WERI-Rb-1 (cell line): Measurements from ENCODE around the gene MCOLN1.

ENCODE experiments used
- DNase-seq: peaks from one replicate; pipeline ENCODE4 v3.0.0-alpha.2; 2020
- H3K27ac ChIP-seq: fragments of 250-450 bp; sonication (Bioruptor Pico); 2 replicates; pipeline ENCODE4 v1.5.1; 2020; ENCODE audit warnings: mild to moderate bottlenecking, moderate library complexity
- H3K27me3 ChIP-seq: fragments of 250-450 bp; sonication (Bioruptor Pico); 2 replicates; pipeline ENCODE4 v1.5.1; 2021; ENCODE audit warnings: mild to moderate bottlenecking, low read depth, moderate library complexity; ENCODE audit not compliant: insufficient read depth, severe bottlenecking
- H3K36me3 ChIP-seq: fragments of 250-450 bp; sonication (Bioruptor Pico); 2 replicates; pipeline ENCODE4 v1.5.1; 2020; ENCODE audit warnings: mild to moderate bottlenecking, moderate library complexity
- H3K4me3 ChIP-seq: 2 replicates; pipeline ENCODE4 v1.5.1; 2011; ENCODE audit warnings: low read depth, mild to moderate bottlenecking, control low read depth, low read length
- H3K9me3 ChIP-seq: fragments of 250-450 bp; sonication (Bioruptor Pico); 2 replicates; pipeline ENCODE4 v1.5.1; 2021; ENCODE audit warnings: mild to moderate bottlenecking, moderate library complexity; ENCODE audit not compliant: severe bottlenecking
- CTCF ChIP-seq: IDR thresholded peaks from 2 replicates; pipeline ENCODE4 v1.5.1; 2011; ENCODE audit warnings: low read depth, mild to moderate bottlenecking, control low read depth, inconsistent platforms, low read length

MCOLN1 gene

GRCh38 chr19:7545904-7546303 is 23.5 kb downstream of the MCOLN1 start:
- no peaks in the 10 kb centered on the region for H3K9me3 ChIP-seq
- H3K4me3 ChIP-seq = no peak overlapping the region
- H3K27ac ChIP-seq = no peak overlapping the region
- H3K27me3 ChIP-seq = no peaks in the 10 kb centered on the region
- no peaks in the 10 kb centered on the region for H3K36me3 ChIP-seq
- no peak for TF ChIP-seq CTCF
- DNase-seq = no peak

GRCh38 chr19:7547159-7547558 is 24.7 kb downstream of the MCOLN1 start:
- Histone ChIP-seq H3K4me3 (no peak overlapping the region), H3K36me3 (no peaks in the 10 kb centered on the region), H3K27me3 (no peaks in the 10 kb centered on the region), H3K9me3 (no peaks in the 10 kb centered on the region), H3K27ac (no peak overlapping the region)
- no peak for DNase-seq
- TF ChIP-seq CTCF = no peak

- no peak overlapping the region for H3K27ac ChIP-seq
- no peak for TF ChIP-seq CTCF
- no peaks in the 10 kb centered on the region for H3K27me3 ChIP-seq
- H3K4me3 ChIP-seq = no peak overlapping the region
- H3K9me3 ChIP-seq = no peaks in the 10 kb centered on the region
- no peak for DNase-seq
- H3K36me3 ChIP-seq = no peaks in the 10 kb centered on the region; the same call in 1 of the 2 replicates
These were observed 27.2 kb downstream of the MCOLN1 start for GRCh38 chr19:7549429-7550148.

GRCh38 chr19:7550169-7550770 is 27.8 kb downstream of the MCOLN1 start:
- no peak for DNase-seq
- Histone ChIP-seq H3K9me3 (no peaks in the 10 kb centered on the region), H3K4me3 (no peak overlapping the region), H3K36me3 (no peaks in the 10 kb centered on the region; the same call in 1 of the 2 replicates), H3K27me3 (no peaks in the 10 kb centered on the region), H3K27ac (no peak overlapping the region)
- TF ChIP-seq CTCF = no peak

GRCh38 chr19:7550987-7551761 is 28.8 kb downstream of the MCOLN1 start:
- no peaks in the 10 kb centered on the region for H3K27me3 ChIP-seq
- no peaks in the 10 kb centered on the region; the same call in 1 of the 2 replicates for H3K36me3 ChIP-seq
- H3K27ac ChIP-seq = no peak overlapping the region
- no peak overlapping the region for H3K4me3 ChIP-seq
- no peaks in the 10 kb centered on the region for H3K9me3 ChIP-seq
- TF ChIP-seq CTCF = no peak
- peak; percentile 80 for DNase-seq
